Stimulated activated CD4-positive, alpha-beta T cell treated with anti-CD3 and anti-CD28 coated beads, TNF-alpha, amount 100 ng/mL, for 1 hour (primary cell): ENCODE data around the gene RTKN.

Source experiments
- DNase-seq, 3 donors: peaks; one replicate each; pipeline ENCODE4 v3.0.0-alpha.2; 2020; ENCODE audit warnings: low read depth in 3 of 3, low spot score in 1 of 3

The RTKN gene

GRCh38 chr2:74417763-74418162 lies 24.0 kb downstream of the RTKN start:
- DNase-seq, result no peak

- no peak for DNase-seq
These were observed 24.5 kb downstream of the RTKN start for GRCh38 chr2:74417197-74417596.

- no peak for DNase-seq
These were observed 25.0 kb downstream of the RTKN start for GRCh38 chr2:74416778-74417177.

DNA sequence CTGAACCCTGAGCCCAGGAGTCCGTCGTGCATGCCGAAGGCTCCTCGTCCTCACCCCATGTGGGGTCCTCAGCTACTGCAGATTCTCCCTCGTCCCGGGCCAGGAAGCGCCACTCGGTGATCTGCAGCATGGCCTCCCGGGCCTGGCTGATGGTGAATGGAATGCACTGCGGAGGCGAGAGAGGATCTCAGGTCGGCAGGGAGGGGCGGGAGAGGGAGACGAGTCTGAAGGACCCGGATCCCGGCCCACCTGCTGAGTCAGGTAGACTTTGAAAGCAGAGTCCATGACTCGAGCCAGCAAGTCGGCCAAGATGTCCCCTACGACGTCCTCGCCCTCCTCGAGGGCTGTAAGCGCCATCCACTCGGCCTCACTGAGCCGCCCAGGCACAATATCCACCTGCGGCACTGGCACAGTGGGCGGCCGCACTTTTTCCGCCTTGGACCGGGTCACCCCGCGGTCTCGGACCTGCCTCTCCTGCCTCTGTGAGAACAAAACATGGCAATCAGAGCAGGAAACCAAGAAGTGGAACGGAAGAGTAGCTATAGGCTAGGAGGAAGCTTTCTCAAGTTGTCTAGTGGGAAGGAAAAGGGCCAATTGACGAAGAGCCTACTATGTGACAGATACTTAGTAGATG lies 25.9 kb downstream of the RTKN start:
- no peak for DNase-seq

GRCh38 chr2:74414881-74415761 lies 26.6 kb downstream of the RTKN start:
- no peak for DNase-seq

DNA sequence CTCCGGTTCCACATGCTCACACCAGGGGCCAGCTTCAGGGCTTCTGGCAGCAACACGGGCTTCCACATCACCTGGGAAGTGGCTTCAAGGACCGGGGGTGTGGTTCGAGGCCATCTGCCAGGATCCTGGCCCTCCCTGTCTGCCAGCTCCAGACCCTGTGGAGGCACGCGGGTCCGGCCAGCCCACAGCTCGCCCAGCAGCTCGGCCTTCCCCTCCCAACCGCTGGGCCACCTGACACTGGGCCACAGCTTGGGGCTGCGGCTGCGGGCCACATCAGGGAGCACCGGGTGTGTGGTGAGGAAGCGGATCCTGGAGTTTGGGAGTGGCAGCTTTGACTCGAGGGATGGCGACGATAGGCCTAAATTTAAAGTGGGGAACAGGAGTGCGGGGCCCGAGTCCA lies 27.3 kb downstream of the RTKN start:
- no peak for DNase-seq

- DNase-seq, result no peak
These were observed 28.6 kb downstream of the RTKN start for GRCh38 chr2:74413001-74413698.

- no peak for DNase-seq
These were observed 34.1 kb downstream of the RTKN start for GRCh38 chr2:74407682-74408081.

DNA sequence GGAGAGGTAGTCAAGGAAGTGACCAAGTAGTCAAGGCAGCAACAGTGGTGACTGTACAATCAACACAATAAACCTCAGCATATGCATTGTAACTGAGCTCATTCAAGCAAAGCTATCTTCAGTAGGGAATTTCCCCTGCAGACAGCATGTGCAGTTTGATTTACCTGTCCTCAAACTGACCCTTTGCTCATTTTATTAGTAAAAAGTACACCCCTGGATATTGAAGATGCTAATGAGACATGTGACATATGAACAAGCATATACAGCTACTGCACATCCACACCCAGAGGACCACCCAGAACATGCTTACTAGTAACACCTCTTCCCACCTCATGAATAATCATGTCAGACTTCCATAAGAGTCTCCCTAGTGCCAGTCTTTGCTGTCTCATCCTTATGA lies 35.7 kb downstream of the RTKN start:
- DNase-seq, result no peak

- DNase-seq, result no peak
These were observed 39.8 kb downstream of the RTKN start for GRCh38 chr2:74401891-74402290.

GRCh38 chr2:74399785-74400184 lies 42.0 kb downstream of the RTKN start:
- no peak for DNase-seq

GRCh38 chr2:74396149-74396548 lies 45.6 kb downstream of the RTKN start:
- DNase-seq, result no peak

DNA sequence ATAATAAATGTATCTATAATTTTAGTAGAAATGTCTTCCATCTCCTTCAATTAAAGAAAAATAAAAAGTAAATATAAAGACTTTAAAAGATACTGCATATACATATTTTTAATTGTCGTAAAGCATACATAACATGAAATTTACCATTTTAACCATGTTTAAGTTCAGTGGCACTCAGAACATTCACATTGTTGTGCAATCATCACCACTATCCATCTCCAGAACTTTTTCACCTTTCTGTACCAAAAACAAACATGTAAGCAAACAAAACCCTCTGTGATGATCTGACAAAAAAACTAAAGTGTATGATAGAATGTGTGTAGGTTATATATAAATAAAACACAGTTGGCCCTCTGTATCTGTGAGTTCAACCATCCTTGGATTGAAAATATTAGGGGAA lies 48.2 kb downstream of the RTKN start:
- no peak for DNase-seq

DNA sequence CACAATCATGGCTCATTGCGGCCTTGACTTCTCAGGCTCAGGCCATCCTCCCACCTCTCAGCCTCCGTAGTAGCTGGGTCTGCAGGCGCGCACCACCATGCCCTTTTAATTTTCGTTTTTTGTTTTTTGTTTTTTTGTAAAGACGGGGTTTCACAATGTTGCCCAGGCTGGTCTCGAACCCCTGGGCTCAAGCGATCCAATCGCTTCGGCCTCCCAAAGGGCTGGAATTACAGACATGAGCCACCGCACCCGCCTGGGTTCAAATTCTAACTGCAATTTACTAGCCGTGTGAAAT lies 49.3 kb downstream of the RTKN start:
- no peak for DNase-seq

GRCh38 chr2:74391580-74392448 lies 49.9 kb downstream of the RTKN start:
- peak; percentile 89 to 96 (median 93) for DNase-seq

DNA sequence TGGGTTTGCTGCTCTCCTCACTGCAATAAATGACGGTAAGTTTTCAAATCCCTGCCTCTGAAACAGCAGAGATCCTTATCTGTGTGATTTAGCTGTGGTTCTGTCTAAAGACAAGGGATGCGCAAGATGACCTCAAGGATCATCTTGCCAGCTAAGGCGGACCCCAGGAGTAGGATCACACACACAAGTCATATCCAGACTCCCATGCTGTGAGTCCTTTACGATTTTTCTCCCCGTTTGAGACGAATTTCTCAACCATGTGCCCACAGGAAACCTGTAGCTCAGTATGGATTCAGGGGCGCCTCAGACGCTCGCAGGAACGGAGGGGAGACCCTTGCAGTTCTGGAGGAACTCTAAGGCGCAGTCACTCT lies 50.5 kb downstream of the RTKN start:
- no peak for DNase-seq

DNA sequence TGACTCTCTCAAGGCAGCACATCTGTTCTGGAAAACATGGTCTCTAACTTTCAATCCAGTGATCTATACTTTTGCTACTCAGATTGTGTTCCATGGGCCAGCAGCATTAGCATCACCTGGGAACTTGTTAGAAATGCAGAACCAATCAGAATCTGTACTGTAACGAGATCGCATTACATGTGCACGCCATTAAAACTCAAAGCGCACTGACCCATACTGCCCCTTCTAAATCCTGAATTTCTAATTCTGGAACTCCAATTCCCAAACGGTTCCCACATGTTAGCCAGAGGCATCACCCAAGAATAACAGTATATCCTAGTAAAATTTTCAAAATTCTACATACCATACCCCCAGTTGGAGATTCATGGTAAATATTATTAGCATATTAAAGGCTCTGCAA lies 51.1 kb downstream of the RTKN start:
- DNase-seq, result no peak

DNA sequence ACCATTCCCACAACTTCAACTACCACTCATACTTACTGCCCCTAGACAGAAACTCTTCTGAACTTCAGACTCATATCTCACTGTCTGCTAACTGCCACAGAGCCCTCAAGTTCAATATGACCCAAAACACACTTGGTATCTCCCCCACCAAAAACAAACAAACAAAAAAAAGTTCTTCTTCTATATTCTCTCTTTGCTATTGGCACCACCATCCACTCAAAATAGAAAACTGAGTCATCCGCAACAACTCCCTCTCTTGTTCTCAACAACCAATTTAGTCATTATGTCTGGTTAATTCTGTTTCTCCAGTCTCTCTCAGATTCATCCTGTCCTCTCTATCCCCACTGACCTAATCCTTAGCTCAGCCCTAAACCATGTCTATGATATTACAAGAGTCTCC lies 54.4 kb downstream of the RTKN start:
- no peak for DNase-seq

- DNase-seq, result no peak
These were observed 56.3 kb downstream of the RTKN start for GRCh38 chr2:74385396-74385795.

DNA sequence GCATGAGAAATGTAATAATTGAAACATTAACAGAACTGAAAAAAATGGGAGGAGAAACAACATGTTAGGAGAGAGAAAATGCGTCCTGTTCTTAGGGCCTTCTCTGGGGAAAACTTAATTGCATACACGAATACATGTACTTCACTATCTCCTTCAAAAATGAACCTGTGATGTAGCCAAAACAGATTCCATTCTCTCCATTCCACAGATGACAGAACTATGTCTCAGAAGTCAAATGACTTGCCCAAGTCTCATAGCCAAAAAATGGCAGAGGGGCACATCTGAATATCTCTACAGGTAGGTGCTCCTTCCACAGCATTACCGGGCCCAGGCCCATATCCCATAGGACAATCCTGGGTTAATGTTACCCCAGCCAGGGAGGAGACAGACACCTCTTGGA lies 57.7 kb downstream of the RTKN start:
- no peak for DNase-seq

- no peak for DNase-seq
These were observed 58.5 kb downstream of the RTKN start for GRCh38 chr2:74383254-74383653.
